Loucy (cell line): ENCODE measurements around the gene OAS1.

Experiments used
- H2AFZ ChIP-seq: fragments of 200-600 bp; sonication (generic); 2 replicates; pipeline ENCODE4 v1.6.0; 2016; ENCODE audit warnings: antibody characterized with exemption, mild to moderate bottlenecking, low read length, moderate library complexity
- H3F3A ChIP-seq: fragments of 200-600 bp; 2 replicates; pipeline ENCODE4 v1.6.0; 2016; ENCODE audit warnings: antibody characterized with exemption, low read depth, mild to moderate bottlenecking
- H3K27me3 ChIP-seq: fragments of 200-600 bp; sonication (generic); 2 replicates; pipeline ENCODE4 v1.6.1; 2014; ENCODE audit warnings: low read length, mild to moderate bottlenecking; ENCODE audit not compliant: insufficient read depth, poor library complexity, severe bottlenecking
- H3K36me3 ChIP-seq: fragments of 200-600 bp; sonication (generic); 2 replicates; pipeline ENCODE4 v1.6.1; 2016; ENCODE audit warnings: low read length; ENCODE audit not compliant: insufficient read depth
- H3K4me1 ChIP-seq: fragments of 200-600 bp; sonication (generic); 2 replicates; pipeline ENCODE4 v1.5.1; 2014; ENCODE audit warnings: low read length, mild to moderate bottlenecking; ENCODE audit not compliant: insufficient read depth, poor library complexity, severe bottlenecking
- H3K4me2 ChIP-seq: fragments of 200-600 bp; sonication (generic); 2 replicates; pipeline ENCODE4 v1.6.0; 2014; ENCODE audit warnings: antibody characterized with exemption, low read length, low read depth, mild to moderate bottlenecking; ENCODE audit not compliant: poor library complexity, severe bottlenecking
- H3K4me3 ChIP-seq: fragments of 200-600 bp; sonication (generic); 2 replicates; pipeline ENCODE4 v1.5.1; 2014; ENCODE audit warnings: low read length, mild to moderate bottlenecking, mixed read lengths; ENCODE audit not compliant: poor library complexity, severe bottlenecking
- H3K79me2 ChIP-seq: fragments of 200-600 bp; sonication (generic); 2 replicates; pipeline ENCODE4 v1.6.1; 2014; ENCODE audit warnings: low read length; ENCODE audit not compliant: insufficient read depth
- H3K9ac ChIP-seq: fragments of 200-600 bp; sonication (generic); 2 replicates; pipeline ENCODE4 v1.6.0; 2014; ENCODE audit warnings: mild to moderate bottlenecking, low read depth, low read length, moderate library complexity; ENCODE audit not compliant: poor library complexity, severe bottlenecking
- H3K9me2 ChIP-seq: fragments of 200-600 bp; sonication (generic); replicated peaks from 2 replicates; pipeline ENCODE4 v1.6.1; 2016; ENCODE audit warnings: low read depth, low read length, mixed read lengths
- H3K9me3 ChIP-seq: fragments of 200-600 bp; sonication (generic); 2 replicates; pipeline ENCODE4 v1.6.1; 2014; ENCODE audit warnings: mild to moderate bottlenecking, antibody characterized with exemption, low read length, low read depth; ENCODE audit not compliant: insufficient read depth
- H4K20me1 ChIP-seq: fragments of 200-600 bp; sonication (generic); 2 replicates; pipeline ENCODE4 v1.6.0; 2014; ENCODE audit warnings: antibody characterized with exemption, low read length, mild to moderate bottlenecking; ENCODE audit not compliant: insufficient read depth, poor library complexity, severe bottlenecking
- CTCF ChIP-seq: fragments of 200-600 bp; sonication (generic); conservative IDR thresholded peaks from 2 replicates; pipeline ENCODE4 v1.5.1; 2014; ENCODE audit warnings: mild to moderate bottlenecking, antibody characterized with exemption, low read length
- EZH2phosphoT487 ChIP-seq: fragments of 200-600 bp; IDR thresholded peaks from 2 replicates; pipeline ENCODE4 v1.6.1; 2018; ENCODE audit warnings: antibody characterized with exemption, mild to moderate bottlenecking, moderate library complexity, borderline replicate concordance

OAS1 gene

GRCh38 chr12:112905451-112906089, 1.2 kb upstream of the OAS1 start:
- H3K4me2 ChIP-seq: no peak overlapping the region

GRCh38 chr12:112907415-112908157, 824 bp downstream of the OAS1 start:
- Histone ChIP-seq H3K27me3 (no peaks in the 10 kb centered on the region), H3K36me3 (no peaks in the 10 kb centered on the region), H3K9ac (peak overlapping the region; percentile 58), H3F3A (no peaks in the 10 kb centered on the region), H3K9me2 (no peaks in the 10 kb centered on the region), H2AFZ (peak overlapping the region; percentile 91), H3K4me1 (peaks cover 46% of the 10 kb centered on the region), H3K9me3 (0 out of 2 replicates have a peak, but pooled peaks cover 4% of the 10 kb centered on the region), H3K4me2 (peak overlapping the region; percentile 91), H4K20me1 (no peaks in the 10 kb centered on the region), H3K4me3 (peak overlapping the region; percentile 76), H3K79me2 (no peaks in the 10 kb centered on the region)
- no peak for TF ChIP-seq CTCF
- TF ChIP-seq EZH2phosphoT487: no peak

More at GRCh38 chr12:112905451-112906089, 1.2 kb upstream of the OAS1 start:
- TF ChIP-seq EZH2phosphoT487 (no peak), CTCF (no peak)
- Histone ChIP-seq H3K9me3 (no peaks in the 10 kb centered on the region), H3K79me2 (no peaks in the 10 kb centered on the region), H3F3A (no peaks in the 10 kb centered on the region), H3K4me1 (peaks cover 52% of the 10 kb centered on the region), H3K9ac (no peak overlapping the region), H3K9me2 (no peaks in the 10 kb centered on the region), H4K20me1 (no peaks in the 10 kb centered on the region), H3K27me3 (no peaks in the 10 kb centered on the region), H3K4me3 (no peak overlapping the region), H2AFZ (no peak overlapping the region), H3K36me3 (no peaks in the 10 kb centered on the region)

- H4K20me1 ChIP-seq: no peaks in the 10 kb centered on the region
- peak overlapping the region; percentile 91 for H3K4me2 ChIP-seq
- no peaks in the 10 kb centered on the region for H3F3A ChIP-seq
- no peak for TF ChIP-seq CTCF
- TF ChIP-seq EZH2phosphoT487: no peak
- no peaks in the 10 kb centered on the region for H3K79me2 ChIP-seq
- H3K27me3 ChIP-seq: no peaks in the 10 kb centered on the region
- H3K36me3 ChIP-seq: no peaks in the 10 kb centered on the region
- H3K9ac ChIP-seq: no peak overlapping the region
- H3K9me2 ChIP-seq: no peaks in the 10 kb centered on the region
- H3K4me1 ChIP-seq: peaks cover 36% of the 10 kb centered on the region
- H3K4me3 ChIP-seq: no peak overlapping the region
- H3K9me3 ChIP-seq: peaks cover 13% of the 10 kb centered on the region; the same call in 1 of the 2 replicates
- H2AFZ ChIP-seq: no peak overlapping the region
Observed at GRCh38 chr12:112908548-112908947, 1.8 kb downstream of the OAS1 start.
